ENCODE results near the gene FAM184A. TPM values are rescaled to one million over a fixed set of nuclear protein-coding genes. Genes with fewer than 3 reads are reported as not detected.

FAM184A gene
- polyA plus RNA-seq, 1 donor (not counting 4 experiments of a cell fraction or from before 2014, with no cell fraction given), result 0.20 TPM

DNA sequence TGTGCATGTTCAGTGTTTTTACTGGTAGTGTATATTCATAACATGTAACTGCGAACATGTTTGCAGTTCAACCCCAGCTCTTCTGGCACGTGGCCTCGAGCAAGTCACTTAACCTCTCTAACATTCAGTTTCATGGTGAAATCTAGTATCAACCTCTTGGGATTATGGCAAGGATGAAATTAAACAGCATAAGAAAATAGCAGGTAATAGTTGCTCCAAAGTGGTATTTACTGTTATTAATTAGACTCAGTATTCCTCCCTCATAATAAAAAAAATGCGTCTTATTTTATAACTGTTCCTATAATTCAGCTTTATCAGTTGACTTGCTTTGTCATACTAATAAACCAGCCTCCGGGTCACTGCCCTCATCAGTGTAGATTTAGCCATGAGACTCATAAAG lies 15.0 kb downstream of the FAM184A start:
- dilution Hi-C loops (cut with MboI; ENCODE audit: extremely low pct_ligation_motif_present, low sequenced_read_pairs), result no loop called here
- FAIRE-seq, result no peak

DNA sequence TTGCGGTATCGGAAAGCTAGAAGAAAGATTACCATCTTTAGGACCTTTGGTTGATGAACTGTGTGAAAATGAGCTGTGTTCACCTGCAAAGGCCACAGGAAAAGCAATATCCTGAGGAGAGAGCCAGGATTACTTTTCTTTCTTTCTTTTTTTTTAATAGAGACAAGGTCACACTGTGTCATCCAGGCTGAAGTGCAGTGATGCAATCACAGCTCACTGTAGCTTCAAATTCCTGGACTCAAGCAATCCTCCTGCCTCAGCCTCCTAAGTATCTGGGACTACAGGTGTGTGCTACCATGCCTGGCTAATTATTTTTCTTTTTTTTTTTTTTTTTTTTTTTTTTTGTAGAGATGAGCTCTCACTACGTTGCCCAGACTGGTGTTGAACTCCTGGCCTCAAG lies 17.2 kb downstream of the FAM184A start:
- H3K4me3 ChIP-seq (ENCODE audit: control insufficient read depth in 2 of 3, extremely low read depth in 1 of 3, insufficient read depth in 2 of 3, low read depth in 1 of 3, low read length in 3 of 3), result no peak overlapping the region
- H2AFZ ChIP-seq (ENCODE audit: control insufficient read depth, low read length), result no peak overlapping the region
- DNase-seq (ENCODE audit: low read depth, low spot score), result no peak
- no peak for FAIRE-seq
- no peak overlapping the region for H3K4me2 ChIP-seq (ENCODE audit: control insufficient read depth, extremely low read depth, insufficient read depth, low read depth, low read length)
- H3K9me1 ChIP-seq (ENCODE audit: control insufficient read depth, extremely low read depth, insufficient read depth, low read length), result no peaks in the 10 kb centered on the region
- no peaks in the 10 kb centered on the region for H4K20me1 ChIP-seq (ENCODE audit: control insufficient read depth, extremely low read depth, insufficient read depth, low read length)
- no peaks in the 10 kb centered on the region for H3K79me2 ChIP-seq (ENCODE audit: control insufficient read depth, insufficient read depth, low read length)
- dilution Hi-C loops (cut with MboI; ENCODE audit: extremely low pct_ligation_motif_present, low sequenced_read_pairs), result no loop called here
- H3K36me3 ChIP-seq (ENCODE audit: control insufficient read depth in 2 of 2, extremely low read depth in 1 of 2, insufficient read depth in 2 of 2, low read length in 2 of 2), result no peaks in the 10 kb centered on the region
- H3K9me3 ChIP-seq (ENCODE audit: control insufficient read depth, low read depth, low read length), result no peaks in the 10 kb centered on the region
- no peaks in the 10 kb centered on the region for H3K27me3 ChIP-seq (ENCODE audit: control insufficient read depth, extremely low read depth, insufficient read depth, low read length)
- H3K4me1 ChIP-seq (ENCODE audit: control insufficient read depth, extremely low read depth, insufficient read depth, low read length), result no peaks in the 10 kb centered on the region
- H3K27ac ChIP-seq (ENCODE audit: control insufficient read depth, insufficient read depth, low read length), result no peak overlapping the region
- TF ChIP-seq, protein P1, sequence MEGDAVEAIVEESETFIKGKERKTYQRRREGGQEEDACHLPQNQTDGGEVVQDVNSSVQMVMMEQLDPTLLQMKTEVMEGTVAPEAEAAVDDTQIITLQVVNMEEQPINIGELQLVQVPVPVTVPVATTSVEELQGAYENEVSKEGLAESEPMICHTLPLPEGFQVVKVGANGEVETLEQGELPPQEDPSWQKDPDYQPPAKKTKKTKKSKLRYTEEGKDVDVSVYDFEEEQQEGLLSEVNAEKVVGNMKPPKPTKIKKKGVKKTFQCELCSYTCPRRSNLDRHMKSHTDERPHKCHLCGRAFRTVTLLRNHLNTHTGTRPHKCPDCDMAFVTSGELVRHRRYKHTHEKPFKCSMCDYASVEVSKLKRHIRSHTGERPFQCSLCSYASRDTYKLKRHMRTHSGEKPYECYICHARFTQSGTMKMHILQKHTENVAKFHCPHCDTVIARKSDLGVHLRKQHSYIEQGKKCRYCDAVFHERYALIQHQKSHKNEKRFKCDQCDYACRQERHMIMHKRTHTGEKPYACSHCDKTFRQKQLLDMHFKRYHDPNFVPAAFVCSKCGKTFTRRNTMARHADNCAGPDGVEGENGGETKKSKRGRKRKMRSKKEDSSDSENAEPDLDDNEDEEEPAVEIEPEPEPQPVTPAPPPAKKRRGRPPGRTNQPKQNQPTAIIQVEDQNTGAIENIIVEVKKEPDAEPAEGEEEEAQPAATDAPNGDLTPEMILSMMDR (optimal IDR thresholded peaks at IDR 0.05 in 1 of 3, IDR thresholded peaks at IDR 0.05 in 1 of 3, conservative IDR thresholded peaks at IDR 0.05 in 1 of 3; ENCODE audit: extremely low read depth in 1 of 3, insufficient read depth in 2 of 3, low read length in 3 of 3), result no peak
- TF ChIP-seq EZH2 (IDR thresholded peaks at IDR 0.05; ENCODE audit: low read length), result no peak
- H3K9ac ChIP-seq (ENCODE audit: control insufficient read depth, extremely low read depth, insufficient read depth, low read length), result no peak overlapping the region

More for the DNA sequence above, 15.0 kb downstream of the FAM184A start:
- Histone ChIP-seq H3K4me1 (ENCODE audit: control insufficient read depth, extremely low read depth, insufficient read depth, low read length) (no peaks in the 10 kb centered on the region), H3K36me3 (ENCODE audit: control insufficient read depth in 2 of 2, extremely low read depth in 1 of 2, insufficient read depth in 2 of 2, low read length in 2 of 2) (no peaks in the 10 kb centered on the region), H4K20me1 (ENCODE audit: control insufficient read depth, extremely low read depth, insufficient read depth, low read length) (no peaks in the 10 kb centered on the region), H3K79me2 (ENCODE audit: control insufficient read depth, insufficient read depth, low read length) (no peaks in the 10 kb centered on the region), H3K4me2 (ENCODE audit: control insufficient read depth, extremely low read depth, insufficient read depth, low read depth, low read length) (no peak overlapping the region), H3K9me3 (ENCODE audit: control insufficient read depth, low read depth, low read length) (no peaks in the 10 kb centered on the region), H3K9ac (ENCODE audit: control insufficient read depth, extremely low read depth, insufficient read depth, low read length) (no peak overlapping the region), H3K4me3 (ENCODE audit: control insufficient read depth in 2 of 3, extremely low read depth in 1 of 3, insufficient read depth in 2 of 3, low read depth in 1 of 3, low read length in 3 of 3) (no peak overlapping the region), H2AFZ (ENCODE audit: control insufficient read depth, low read length) (no peak overlapping the region), H3K27ac (ENCODE audit: control insufficient read depth, insufficient read depth, low read length) (no peak overlapping the region), H3K27me3 (ENCODE audit: control insufficient read depth, extremely low read depth, insufficient read depth, low read length) (no peaks in the 10 kb centered on the region), H3K9me1 (ENCODE audit: control insufficient read depth, extremely low read depth, insufficient read depth, low read length) (no peaks in the 10 kb centered on the region)
- TF ChIP-seq, protein P1 (optimal IDR thresholded peaks at IDR 0.05 in 1 of 3, IDR thresholded peaks at IDR 0.05 in 1 of 3, conservative IDR thresholded peaks at IDR 0.05 in 1 of 3; ENCODE audit: extremely low read depth in 1 of 3, insufficient read depth in 2 of 3, low read length in 3 of 3), result no peak
- no peak for TF ChIP-seq EZH2 (IDR thresholded peaks at IDR 0.05; ENCODE audit: low read length)
- no peak for DNase-seq (ENCODE audit: low read depth, low spot score)

All from keratinocyte (primary cell).